GM11168 (cell line): ENCODE measurements around the gene SLC46A2.

Experiments
- in situ Hi-C: fragments of 300-500 bp; cut with MboI; formaldehyde crosslinking; loops from one replicate; pipeline ENCODE4 v1.12.0; 2022; ENCODE audit warnings: low sequenced_read_pairs; ENCODE audit not compliant: unreplicated experiment

The SLC46A2 gene, protein sequence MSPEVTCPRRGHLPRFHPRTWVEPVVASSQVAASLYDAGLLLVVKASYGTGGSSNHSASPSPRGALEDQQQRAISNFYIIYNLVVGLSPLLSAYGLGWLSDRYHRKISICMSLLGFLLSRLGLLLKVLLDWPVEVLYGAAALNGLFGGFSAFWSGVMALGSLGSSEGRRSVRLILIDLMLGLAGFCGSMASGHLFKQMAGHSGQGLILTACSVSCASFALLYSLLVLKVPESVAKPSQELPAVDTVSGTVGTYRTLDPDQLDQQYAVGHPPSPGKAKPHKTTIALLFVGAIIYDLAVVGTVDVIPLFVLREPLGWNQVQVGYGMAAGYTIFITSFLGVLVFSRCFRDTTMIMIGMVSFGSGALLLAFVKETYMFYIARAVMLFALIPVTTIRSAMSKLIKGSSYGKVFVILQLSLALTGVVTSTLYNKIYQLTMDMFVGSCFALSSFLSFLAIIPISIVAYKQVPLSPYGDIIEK

GRCh38 chr9:112890106-112891081, at the start of gene SLC46A2:
Gene SLC46A2 (minus strand): TSS chr9:112890876. CDS start chr9:112890681, 195 bp downstream.
- in situ Hi-C loops = no loop called here

DNA sequence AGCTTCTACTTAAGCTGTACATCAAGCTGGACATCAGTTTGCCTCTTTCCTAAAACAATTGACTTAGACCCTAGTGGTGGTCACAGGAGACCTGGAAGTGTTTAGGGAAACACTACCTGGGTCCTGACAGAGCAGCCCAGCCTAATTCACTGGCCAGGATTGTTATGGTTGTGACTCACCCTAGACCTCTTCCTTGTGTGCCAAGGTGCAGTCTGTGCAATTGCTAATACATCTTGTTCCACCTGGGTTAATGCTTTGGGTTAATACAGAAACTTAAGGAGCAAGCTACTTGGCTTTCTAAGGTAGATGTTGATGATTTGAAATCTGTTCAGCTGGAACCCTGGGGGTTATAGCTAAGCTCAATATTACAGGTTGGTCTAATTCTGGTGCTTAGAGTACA, 48.7 kb upstream of the SLC46A2 start:
- in situ Hi-C loops = no loop called here

DNA sequence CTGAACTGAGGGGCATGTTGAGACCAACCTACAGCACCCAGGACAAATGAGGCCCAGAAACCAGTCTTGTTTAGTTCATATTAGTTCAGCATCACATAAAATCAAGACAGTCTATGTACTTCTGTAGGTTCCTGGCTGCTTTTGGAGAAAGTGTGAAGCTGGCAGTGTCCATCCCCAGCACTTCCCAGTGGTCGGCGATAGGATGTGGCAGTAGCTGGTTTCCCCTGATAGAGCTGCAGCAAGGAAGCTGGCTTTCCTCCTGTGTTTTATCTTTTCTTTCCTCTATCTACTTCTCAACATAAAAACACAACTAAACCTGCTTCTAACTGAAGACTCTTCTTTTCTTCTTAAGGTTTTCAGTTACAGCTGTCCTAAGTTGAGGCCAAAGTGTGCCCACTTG, 43.0 kb upstream of the SLC46A2 start:
- in situ Hi-C loops = no loop called here

- in situ Hi-C loops = no loop called here
These were observed 34.5 kb upstream of the SLC46A2 start for GRCh38 chr9:112925058-112925641.

- in situ Hi-C loops = no loop called here
These were observed 30.9 kb upstream of the SLC46A2 start for GRCh38 chr9:112921549-112921948.

GRCh38 chr9:112917987-112918362, 27.3 kb upstream of the SLC46A2 start:
- in situ Hi-C loops = no loop called here

DNA sequence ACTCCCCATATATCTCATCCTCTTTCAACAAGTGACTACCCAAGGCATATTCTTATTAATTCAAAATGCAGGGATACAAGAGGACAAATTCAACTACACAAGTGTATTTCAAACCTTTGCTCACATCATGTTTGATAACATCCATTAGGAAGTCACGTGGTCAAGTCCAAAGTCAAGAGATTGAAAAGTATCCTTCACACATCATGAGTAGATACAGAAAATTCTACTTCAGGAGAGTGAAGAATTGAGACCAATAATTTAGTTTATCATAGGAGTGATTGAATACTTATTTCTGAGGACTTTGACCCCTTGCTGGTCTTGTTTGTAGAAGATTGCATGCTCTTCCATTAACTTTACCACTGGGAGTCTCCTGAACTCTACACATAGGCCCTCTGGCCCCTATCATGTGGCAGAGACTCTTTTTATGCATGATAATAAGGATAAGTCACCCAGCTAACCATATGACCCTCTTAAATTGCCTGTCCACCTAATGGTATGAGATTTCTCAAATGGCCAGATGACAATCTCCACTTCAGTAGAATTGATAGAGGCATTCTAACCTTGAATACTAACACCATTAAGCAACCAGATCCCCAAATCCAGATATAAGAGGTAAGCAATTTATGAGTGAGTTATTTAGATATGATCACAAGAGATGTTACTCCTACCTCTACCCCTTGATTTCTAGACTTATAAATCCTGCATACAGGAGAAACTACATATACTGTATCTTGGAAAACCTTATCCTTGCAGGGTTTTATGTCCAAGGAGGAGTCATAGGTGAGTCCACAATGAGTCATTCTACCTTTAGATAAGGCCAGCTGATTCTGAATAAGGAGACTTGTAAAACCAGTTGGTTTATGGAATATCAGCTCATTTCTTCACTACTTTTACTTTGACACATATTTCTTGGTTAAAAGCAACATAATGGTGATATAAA, 26.6 kb upstream of the SLC46A2 start:
- in situ Hi-C loops = no loop called here

GRCh38 chr9:112914524-112914923, 23.8 kb upstream of the SLC46A2 start:
- in situ Hi-C loops = no loop called here

GRCh38 chr9:112913326-112913725, 22.6 kb upstream of the SLC46A2 start:
- in situ Hi-C loops = no loop called here

DNA sequence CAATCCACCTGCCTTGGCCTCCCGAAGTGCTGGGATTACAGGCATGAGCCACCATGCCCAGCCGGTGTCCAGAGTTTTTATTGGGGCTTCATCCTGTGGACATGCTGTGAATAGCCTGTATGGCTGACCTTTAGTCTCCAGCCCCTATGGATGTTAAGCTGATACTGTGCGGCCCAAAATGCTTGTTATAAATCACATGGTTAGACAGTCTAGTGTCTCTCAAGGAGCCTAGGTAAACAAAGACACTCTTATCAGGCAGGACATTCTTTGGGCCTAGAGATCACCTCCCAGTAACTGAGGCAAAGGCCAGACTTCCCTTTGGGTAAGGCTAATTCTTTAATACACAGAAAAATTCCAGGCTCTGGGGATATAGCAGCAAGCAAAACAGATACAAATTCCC, 22.0 kb upstream of the SLC46A2 start:
- in situ Hi-C loops = no loop called here

DNA sequence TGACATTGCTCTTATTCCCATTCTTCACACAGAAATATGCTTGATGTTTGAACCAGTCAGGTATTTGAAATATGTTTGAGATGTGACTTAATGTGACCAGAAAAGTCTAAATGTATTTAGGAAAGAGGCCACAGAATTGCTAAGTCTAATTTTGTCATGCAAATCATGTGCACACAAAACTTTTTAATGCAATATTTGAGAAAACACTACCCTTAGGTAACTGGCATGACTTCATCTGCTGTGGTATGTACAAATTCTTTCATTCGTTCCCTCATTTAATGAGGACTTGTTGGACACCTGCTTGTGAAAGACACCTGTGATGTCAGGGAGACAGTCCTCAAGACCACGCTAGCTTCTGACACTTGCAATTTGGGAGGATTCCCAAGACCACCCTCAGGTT, 21.1 kb upstream of the SLC46A2 start:
- in situ Hi-C loops = no loop called here

- in situ Hi-C loops = no loop called here
These were observed 14.4 kb upstream of the SLC46A2 start for GRCh38 chr9:112905084-112905483.

GRCh38 chr9:112900901-112901300, 10.2 kb upstream of the SLC46A2 start:
- in situ Hi-C loops = no loop called here

GRCh38 chr9:112900488-112900887, 9.8 kb upstream of the SLC46A2 start:
- in situ Hi-C loops = no loop called here

- in situ Hi-C loops = loop anchor here (5.0 kb wide), 1 partner anchor 47 kb away; no protein-coding TSS in a partner anchor
These were observed 8.2 kb upstream of the SLC46A2 start for GRCh38 chr9:112898872-112899311.

- in situ Hi-C loops = loop anchor here (5.0 kb wide), 1 partner anchor 44 kb away; no protein-coding TSS in a partner anchor
These were observed 5.5 kb upstream of the SLC46A2 start for GRCh38 chr9:112896131-112896530.

DNA sequence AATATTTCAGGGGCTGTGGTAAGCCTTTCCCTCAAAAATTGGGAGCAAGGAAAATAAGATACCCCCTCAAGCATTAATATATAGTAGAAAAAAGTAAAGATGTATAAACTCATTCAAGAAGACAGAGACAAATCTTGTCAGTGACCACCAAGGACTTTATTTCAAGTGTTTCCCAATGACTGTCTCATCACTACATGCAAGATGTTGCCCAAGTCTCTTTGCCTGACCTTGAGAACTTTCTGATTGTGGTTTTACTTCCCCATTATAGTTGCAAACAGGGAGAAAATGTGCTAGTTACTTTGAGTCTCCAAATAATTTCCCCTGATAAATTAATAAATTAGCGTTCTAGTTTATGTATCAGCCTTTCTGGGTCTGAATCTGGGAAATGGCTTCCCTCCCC, 4.0 kb upstream of the SLC46A2 start:
- in situ Hi-C loops = loop anchor here (5.0 kb wide), 1 partner anchor 42 kb away; no protein-coding TSS in a partner anchor

- in situ Hi-C loops = no loop called here
These were observed 3.4 kb upstream of the SLC46A2 start for GRCh38 chr9:112894041-112894440.

DNA sequence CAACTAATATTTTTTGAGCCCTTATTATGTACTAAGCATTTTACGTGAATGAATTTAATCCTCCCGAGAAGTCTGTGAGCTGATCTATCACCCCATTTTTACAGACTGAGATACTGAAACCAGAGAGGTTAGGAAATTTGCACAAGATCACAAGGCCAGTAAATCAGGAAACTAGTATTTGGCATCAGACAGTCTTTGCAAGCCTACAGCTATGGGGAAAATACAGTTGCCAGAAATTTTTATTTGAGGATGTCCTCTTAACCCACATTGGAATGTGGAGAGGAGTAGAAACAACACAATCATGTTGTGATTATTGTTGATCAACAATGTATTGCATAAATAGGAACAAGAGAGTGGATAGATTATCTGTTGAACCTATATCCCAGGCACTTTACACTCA, 2.3 kb upstream of the SLC46A2 start:
- in situ Hi-C loops = no loop called here
